Ishikawa (cell line): ENCODE data around the gene MLYCD.

Experiments
- CEBPB ChIP-seq: IDR thresholded peaks from 2 replicates; pipeline ENCODE4 v1.6.1; 2012
- CREB1 ChIP-seq: IDR thresholded peaks from 2 replicates; pipeline ENCODE4 v1.6.1; 2012; ENCODE audit warnings: low read depth
- EGR1 ChIP-seq: IDR thresholded peaks from 2 replicates; pipeline ENCODE4 v1.6.1; 2012
- EP300 ChIP-seq: IDR thresholded peaks from 2 replicates; pipeline ENCODE4 v1.6.1; 2012; ENCODE audit warnings: borderline replicate concordance
- FOXM1 ChIP-seq: IDR thresholded peaks from 2 replicates; pipeline ENCODE4 v1.6.1; 2012; ENCODE audit warnings: low read depth, borderline replicate concordance
- NFIC ChIP-seq: IDR thresholded peaks from 2 replicates; pipeline ENCODE4 v1.6.1; 2012
- RAD21 ChIP-seq: IDR thresholded peaks from 2 replicates; pipeline ENCODE4 v1.6.1; 2012; ENCODE audit warnings: low read depth
- TAF1 ChIP-seq: IDR thresholded peaks from 2 replicates; pipeline ENCODE4 v1.6.1; 2012; ENCODE audit warnings: low read depth, mild to moderate bottlenecking
- TCF12 ChIP-seq: IDR thresholded peaks from 2 replicates; pipeline ENCODE4 v1.6.1; 2012; ENCODE audit warnings: low read depth
- TEAD4 ChIP-seq: IDR thresholded peaks from 2 replicates; pipeline ENCODE4 v1.6.1; 2012
- YY1 ChIP-seq: IDR thresholded peaks from 2 replicates; pipeline ENCODE4 v1.6.1; 2012; ENCODE audit warnings: low read depth
- ZBTB7A ChIP-seq: IDR thresholded peaks from 2 replicates; pipeline ENCODE4 v1.6.1; 2012; ENCODE audit warnings: low read depth
- TF ChIP-seq, protein P1 (sequence below): IDR thresholded peaks from 2 replicates; pipeline ENCODE4 v1.6.1; 2012; ENCODE audit warnings: low read depth, mild to moderate bottlenecking
- TF ChIP-seq, protein P2 (sequence below): IDR thresholded peaks from 2 replicates; pipeline ENCODE4 v1.6.1; 2012
- TF ChIP-seq, protein P3 (sequence below): IDR thresholded peaks from 2 replicates; pipeline ENCODE4 v1.6.1; 2012

Gene MLYCD

DNA sequence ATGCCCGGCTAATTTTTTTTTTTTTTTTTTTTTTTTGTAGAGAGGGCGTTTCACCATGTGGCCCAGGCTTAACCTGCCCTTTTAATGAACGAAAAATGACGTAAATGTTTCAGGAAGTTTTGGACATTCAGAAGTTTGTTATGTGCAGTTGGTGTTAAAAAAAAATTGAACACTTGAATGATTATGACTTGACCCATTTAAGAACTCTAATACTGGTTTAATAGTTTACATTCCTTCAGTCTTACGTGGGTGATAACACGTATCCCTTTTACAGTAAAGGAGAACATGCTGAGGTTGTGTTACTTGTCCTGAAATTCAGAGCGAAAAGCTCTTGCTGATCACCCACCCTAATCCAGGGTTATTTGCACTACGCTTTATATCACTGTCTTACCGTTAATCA lies 1.7 kb downstream of the MLYCD start:
- TF ChIP-seq FOXM1 (no peak), ZBTB7A (no peak), CREB1 (no peak), TEAD4 (no peak), TAF1 (no peak), NFIC (no peak), YY1 (no peak), RAD21 (no peak), TCF12 (no peak), EP300 (no peak), EGR1 (no peak)
- TF ChIP-seq, protein P1, sequence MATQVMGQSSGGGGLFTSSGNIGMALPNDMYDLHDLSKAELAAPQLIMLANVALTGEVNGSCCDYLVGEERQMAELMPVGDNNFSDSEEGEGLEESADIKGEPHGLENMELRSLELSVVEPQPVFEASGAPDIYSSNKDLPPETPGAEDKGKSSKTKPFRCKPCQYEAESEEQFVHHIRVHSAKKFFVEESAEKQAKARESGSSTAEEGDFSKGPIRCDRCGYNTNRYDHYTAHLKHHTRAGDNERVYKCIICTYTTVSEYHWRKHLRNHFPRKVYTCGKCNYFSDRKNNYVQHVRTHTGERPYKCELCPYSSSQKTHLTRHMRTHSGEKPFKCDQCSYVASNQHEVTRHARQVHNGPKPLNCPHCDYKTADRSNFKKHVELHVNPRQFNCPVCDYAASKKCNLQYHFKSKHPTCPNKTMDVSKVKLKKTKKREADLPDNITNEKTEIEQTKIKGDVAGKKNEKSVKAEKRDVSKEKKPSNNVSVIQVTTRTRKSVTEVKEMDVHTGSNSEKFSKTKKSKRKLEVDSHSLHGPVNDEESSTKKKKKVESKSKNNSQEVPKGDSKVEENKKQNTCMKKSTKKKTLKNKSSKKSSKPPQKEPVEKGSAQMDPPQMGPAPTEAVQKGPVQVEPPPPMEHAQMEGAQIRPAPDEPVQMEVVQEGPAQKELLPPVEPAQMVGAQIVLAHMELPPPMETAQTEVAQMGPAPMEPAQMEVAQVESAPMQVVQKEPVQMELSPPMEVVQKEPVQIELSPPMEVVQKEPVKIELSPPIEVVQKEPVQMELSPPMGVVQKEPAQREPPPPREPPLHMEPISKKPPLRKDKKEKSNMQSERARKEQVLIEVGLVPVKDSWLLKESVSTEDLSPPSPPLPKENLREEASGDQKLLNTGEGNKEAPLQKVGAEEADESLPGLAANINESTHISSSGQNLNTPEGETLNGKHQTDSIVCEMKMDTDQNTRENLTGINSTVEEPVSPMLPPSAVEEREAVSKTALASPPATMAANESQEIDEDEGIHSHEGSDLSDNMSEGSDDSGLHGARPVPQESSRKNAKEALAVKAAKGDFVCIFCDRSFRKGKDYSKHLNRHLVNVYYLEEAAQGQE, result no peak
- TF ChIP-seq, protein P2, sequence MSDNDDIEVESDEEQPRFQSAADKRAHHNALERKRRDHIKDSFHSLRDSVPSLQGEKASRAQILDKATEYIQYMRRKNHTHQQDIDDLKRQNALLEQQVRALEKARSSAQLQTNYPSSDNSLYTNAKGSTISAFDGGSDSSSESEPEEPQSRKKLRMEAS, result no peak
- TF ChIP-seq, protein P3, sequence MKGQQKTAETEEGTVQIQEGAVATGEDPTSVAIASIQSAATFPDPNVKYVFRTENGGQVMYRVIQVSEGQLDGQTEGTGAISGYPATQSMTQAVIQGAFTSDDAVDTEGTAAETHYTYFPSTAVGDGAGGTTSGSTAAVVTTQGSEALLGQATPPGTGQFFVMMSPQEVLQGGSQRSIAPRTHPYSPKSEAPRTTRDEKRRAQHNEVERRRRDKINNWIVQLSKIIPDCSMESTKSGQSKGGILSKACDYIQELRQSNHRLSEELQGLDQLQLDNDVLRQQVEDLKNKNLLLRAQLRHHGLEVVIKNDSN, result no peak

DNA sequence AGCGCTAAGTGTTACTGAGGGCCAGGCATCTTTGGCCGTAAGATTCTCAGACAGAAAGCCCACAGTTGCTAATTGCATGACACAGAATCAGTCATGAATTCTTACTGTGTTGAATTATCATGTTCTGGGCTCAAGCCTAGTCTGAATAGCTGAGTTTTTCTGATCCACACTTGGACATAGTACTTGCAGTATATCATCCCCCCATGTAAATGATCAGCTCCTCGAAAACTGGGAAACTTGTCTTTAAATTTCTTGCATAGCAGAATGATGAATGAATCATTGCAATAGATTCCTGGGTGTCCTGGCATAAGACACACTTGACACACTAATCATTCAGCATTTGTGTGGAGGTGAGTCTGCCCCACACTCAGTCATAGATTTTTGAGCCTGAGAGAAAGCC lies 2.2 kb downstream of the MLYCD start:
- TF ChIP-seq RAD21, result no peak
- no peak for TF ChIP-seq NFIC
- TF ChIP-seq, protein P1, result no peak
- no peak for TF ChIP-seq CEBPB
- TF ChIP-seq, protein P3, result no peak
- TF ChIP-seq CREB1, result no peak
- no peak for TF ChIP-seq TEAD4
- no peak for TF ChIP-seq EGR1
- TF ChIP-seq FOXM1, result no peak
- TF ChIP-seq TAF1, result no peak

DNA sequence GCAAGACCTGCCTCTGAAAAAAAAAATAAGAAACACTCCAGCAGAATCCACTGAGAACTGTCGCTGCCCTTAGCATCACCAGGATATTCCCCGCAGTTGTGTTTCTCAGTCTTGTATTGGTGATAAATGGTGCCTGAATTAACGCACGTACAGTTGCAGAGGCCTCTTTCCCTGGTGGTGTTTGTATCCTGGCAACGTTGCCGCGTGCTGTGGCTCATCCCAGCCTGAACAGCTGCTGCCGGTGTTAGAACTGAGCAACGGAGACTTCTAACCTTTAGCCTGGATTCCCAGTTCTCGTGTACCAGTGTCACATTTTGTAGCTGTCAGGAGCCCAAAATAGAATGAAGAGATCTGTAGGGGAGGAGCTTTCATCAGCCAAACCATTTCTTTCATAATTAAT lies 4.8 kb downstream of the MLYCD start:
- TF ChIP-seq TCF12 (no peak), EP300 (no peak), CREB1 (no peak), TAF1 (no peak), ZBTB7A (no peak), YY1 (no peak), RAD21 (no peak), TEAD4 (no peak), CEBPB (no peak), EGR1 (no peak), FOXM1 (no peak), NFIC (no peak)
- TF ChIP-seq, protein P2, result no peak
- TF ChIP-seq, protein P3, result no peak
- TF ChIP-seq, protein P1, result no peak

DNA sequence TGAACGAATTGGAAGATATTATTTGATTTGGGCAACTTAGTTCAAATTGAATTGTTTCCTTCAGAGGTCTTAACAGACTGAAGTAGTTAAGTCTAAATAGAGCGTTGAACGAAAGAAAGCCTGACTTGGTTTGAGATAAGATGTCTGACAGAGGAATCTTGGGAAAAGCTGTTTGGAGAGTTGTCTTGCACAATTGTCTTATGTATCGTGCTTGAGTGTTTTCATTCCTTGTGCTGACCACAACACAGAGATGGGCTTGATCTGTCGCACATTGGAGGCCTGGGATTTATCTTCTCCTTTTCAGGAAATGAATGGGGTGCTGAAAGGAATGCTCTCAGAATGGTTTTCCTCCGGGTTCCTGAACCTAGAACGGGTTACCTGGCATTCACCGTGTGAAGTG lies 7.8 kb downstream of the MLYCD start:
- TF ChIP-seq FOXM1 (no peak), TAF1 (no peak)

DNA sequence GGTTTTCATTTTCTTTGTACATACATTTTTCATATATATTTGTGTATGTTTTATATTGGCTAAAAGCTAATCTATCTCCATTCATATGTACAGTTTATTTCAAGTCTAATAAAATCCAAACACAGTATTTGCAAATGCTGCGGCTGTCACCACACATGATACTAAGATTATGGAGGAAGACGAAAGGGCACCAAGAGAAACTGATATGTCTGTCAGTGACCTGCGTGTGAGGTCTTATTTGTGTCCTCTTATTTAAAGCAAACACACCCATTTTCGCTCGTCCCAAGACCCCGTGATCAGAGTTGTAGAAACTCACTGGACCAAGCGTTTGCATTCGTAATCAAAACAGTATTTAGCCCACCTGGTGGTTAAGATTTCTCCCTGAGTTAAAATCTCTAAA lies 8.2 kb downstream of the MLYCD start:
- TF ChIP-seq EP300, result no peak
